IPS-18c (cell line): ENCODE measurements around the gene RCVRN.

Experiments used
- H3K4me3 ChIP-seq: 2 replicates; pipeline ENCODE4 v1.7.0; 2013; ENCODE audit warnings: low read depth, mild to moderate bottlenecking, low read length, moderate library complexity; ENCODE audit not compliant: insufficient read depth
- H3K9me3 ChIP-seq: one replicate; pipeline ENCODE4 v1.6.1; 2013; ENCODE audit warnings: mild to moderate bottlenecking, low read length, moderate library complexity; ENCODE audit not compliant: control insufficient read depth, insufficient read depth

The RCVRN gene

DNA sequence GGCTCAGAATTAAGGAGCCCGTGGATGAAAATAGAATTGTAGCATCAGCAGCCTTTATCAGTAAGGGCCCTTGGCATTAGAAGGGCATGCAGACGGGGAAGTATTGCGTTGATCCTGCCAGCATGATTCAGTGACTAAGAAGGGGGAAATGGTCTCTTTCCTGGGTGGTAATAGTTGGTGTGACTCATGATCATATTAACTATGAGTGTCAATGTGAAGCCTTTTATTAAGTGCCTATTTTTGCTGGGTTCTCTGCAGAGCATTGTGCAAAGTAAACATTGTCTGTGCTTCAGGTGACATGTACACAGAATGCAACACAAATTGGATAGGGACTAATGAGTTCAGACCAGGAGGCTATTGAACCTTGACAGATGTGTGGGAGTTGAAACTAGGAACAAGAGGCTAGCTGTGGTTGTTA is 24.5 kb downstream of the RCVRN start:
- Histone ChIP-seq H3K9me3 (peaks cover 2% of the 10 kb centered on the region), H3K4me3 (no peak overlapping the region)

DNA sequence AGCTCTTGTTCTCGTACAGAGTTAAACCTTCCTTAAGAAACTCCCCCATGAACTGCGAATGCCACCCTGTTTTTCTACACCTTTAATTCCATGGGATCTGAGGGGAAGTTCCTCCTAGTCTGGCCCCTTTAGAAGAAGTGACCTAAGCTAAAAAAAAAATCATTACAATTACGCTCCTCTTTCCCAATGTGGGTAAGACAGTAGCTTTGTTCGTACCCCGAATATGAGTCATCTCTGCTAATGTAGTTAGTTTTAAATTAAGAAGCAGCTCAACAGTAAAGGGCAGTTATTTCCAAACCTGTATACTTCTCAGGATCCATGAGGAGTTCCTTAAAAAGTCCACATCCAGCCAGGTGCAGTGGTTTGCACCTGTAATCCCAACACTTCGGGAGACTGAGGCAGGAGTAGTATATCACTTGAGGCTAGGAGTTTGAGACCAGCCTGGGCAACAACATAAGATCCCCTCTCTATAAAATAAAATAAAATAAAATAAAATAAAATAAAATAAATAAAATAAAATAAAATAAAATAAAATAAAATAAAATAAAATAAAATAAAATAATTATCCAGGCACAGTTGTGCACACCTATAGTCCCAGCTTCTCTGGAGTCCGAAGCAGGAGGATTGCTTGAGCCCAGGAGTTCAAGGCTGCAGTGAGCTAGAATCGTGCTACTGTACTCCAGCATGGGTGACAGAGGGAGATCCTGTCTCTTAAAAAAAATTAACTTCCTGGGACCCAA is 26.1 kb downstream of the RCVRN start:
- H3K4me3 ChIP-seq, result no peak overlapping the region

DNA sequence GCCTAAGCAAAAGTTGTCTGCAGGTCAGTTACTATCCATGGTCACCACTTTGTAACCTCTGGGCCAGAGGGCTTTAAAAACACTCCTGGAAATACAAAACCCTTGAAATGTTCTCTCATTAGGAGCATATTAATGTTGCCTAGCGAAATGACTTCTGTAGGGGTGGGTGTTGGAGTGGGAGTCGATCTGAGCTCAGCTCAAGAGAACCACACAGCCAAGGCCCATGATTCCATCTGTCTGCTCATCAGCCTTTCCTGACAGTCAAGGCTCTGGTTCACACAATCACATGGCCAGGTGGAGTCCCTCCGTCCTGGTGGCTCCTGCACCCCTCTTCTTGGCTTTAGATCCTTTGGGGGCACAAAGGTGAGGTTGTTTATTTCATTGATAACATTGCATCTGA is 26.7 kb downstream of the RCVRN start:
- Histone ChIP-seq H3K9me3 (no peaks in the 10 kb centered on the region), H3K4me3 (no peak overlapping the region)

More for the DNA sequence above, 26.1 kb downstream of the RCVRN start:
- H3K9me3 ChIP-seq, result no peaks in the 10 kb centered on the region

DNA sequence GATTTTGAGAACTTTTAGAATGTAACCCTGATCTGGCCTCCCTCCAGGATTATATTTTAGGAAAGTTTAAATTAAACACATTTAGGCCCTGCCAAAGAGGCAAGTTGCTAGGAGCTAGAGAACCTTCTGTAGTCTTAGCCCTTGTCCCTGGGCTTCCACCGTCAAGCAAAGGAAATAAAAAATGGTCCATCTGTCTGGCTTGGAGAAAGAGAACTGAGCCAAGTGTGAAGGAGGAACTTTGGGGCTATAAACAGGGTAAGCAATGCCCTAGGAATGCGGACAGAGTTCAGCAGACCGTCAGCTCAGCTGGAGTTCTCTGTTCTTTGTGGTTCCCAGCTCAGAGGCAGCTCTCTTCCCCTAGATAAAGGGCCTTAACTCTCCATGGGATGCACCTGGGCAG is 29.6 kb downstream of the RCVRN start:
- Histone ChIP-seq H3K9me3 (no peaks in the 10 kb centered on the region), H3K4me3 (no peak overlapping the region)

DNA sequence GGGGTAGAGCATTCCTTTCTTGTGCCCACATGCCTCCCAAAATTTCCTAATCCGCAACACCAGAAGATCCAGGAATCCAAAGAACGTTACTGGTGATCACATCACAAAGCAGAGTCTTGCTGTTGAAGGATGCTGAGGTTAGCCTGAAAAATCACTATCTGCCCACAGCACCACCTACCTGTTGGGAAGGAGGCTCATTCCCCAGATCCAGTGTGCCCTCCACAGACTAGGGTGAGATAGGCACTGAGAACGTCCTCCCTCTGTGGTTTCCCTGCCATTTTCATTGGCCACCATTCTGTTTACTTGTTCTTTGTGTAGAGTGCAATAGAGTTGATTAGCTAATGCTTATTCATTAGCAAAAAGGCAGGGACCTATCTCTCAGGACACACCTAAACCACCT is 30.3 kb downstream of the RCVRN start:
- no peaks in the 10 kb centered on the region for H3K9me3 ChIP-seq
- H3K4me3 ChIP-seq, result no peak overlapping the region

DNA sequence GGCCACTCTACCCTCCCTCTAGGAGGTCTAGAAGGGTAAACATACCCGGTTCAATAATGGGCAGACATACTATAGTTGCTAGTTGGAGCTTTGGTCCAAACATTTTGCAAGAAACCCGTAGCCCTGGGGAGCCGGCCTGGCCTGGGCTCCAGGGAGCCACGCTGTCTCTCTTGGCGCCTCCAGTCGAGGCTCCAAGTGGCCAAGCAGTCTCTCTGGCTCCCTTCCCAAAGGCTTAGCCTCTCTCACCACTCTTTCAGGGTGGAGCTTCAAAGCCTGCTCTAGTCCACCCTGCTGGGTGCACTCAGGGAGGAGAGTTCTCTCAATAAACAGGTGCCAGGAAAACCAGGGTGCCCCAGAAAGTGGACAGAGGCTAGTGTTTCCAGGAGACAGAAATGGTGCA is 32.2 kb downstream of the RCVRN start:
- H3K9me3 ChIP-seq, result no peaks in the 10 kb centered on the region
- no peak overlapping the region for H3K4me3 ChIP-seq

DNA sequence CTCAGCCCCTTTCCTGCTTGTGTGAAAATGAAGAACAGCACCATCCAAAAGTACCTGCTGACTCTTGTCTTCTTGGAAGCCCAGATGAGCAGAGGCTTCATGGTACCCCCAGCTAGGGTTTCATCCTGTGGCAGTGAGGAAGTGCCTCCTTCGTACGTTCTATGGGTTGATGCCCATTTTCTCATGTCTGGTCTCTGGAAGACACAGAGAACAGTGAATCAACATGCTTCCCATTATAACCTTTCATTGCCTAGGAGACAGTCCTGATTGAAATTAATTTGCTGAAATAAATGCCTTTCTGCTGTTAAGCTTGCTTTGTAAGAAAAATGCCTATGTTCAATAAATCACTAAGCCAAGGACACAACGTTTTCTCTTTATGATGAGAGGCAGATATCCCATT is 36.5 kb downstream of the RCVRN start:
- H3K4me3 ChIP-seq, result no peak overlapping the region
- no peaks in the 10 kb centered on the region for H3K9me3 ChIP-seq

DNA sequence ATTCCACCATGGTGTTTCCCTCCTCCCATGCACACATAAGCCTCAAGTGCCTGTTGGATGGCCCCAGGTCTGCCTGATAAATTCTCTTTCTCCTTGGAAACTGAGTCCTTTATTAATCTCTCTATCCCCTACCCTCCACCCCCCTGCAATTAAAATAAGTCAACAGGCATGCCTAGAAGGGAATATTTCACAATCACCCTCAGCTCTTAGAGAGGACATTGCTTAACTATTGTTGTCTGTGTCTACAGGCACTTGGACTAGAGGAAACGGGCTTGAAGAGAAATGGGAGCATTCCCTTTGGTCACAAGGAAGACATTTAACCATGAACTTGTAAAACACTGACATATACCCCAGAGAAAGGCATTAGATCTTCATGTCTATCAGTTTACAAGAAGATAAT is 39.5 kb downstream of the RCVRN start:
- H3K9me3 ChIP-seq, result no peaks in the 10 kb centered on the region
- H3K4me3 ChIP-seq, result no peak overlapping the region

DNA sequence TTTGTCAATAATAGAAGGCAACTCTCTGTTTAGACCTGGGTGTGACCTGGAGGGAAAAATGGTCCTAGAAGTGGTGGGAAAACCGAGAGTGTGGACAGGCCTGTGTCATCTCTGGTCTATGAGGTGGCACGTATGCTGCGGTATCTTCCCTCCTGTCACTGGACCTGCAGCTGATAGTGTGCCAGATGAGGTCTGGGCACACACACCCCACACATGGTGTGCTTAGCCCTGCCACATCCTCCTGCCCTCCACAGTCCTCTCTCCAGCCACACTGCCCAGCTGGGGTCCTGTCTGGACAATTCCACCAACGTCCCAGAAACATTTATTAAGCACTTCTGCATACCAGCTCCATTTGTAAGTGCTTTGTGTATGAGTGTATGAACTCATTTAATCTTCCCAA is 42.1 kb downstream of the RCVRN start:
- H3K4me3 ChIP-seq, result no peak overlapping the region
- no peaks in the 10 kb centered on the region for H3K9me3 ChIP-seq

DNA sequence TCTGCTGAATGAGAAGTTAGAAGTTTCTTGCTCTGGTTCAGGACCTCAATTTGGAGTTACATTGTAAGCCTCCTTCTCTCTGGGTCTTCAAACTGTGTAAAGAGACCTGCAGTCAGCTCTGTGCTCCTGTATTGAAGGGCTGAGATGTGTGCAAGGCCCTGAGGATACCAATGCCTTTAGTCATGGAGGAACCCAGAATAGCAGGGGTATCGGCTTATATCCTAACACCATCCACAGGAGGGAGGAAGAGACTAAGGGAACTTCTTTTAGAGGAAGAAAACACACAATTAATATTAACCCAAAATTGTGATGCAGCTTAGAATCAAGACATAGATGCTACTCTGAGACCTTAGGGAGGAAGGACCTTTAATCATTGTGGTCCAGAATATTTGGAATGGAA is 42.9 kb downstream of the RCVRN start:
- H3K4me3 ChIP-seq, result no peak overlapping the region

DNA sequence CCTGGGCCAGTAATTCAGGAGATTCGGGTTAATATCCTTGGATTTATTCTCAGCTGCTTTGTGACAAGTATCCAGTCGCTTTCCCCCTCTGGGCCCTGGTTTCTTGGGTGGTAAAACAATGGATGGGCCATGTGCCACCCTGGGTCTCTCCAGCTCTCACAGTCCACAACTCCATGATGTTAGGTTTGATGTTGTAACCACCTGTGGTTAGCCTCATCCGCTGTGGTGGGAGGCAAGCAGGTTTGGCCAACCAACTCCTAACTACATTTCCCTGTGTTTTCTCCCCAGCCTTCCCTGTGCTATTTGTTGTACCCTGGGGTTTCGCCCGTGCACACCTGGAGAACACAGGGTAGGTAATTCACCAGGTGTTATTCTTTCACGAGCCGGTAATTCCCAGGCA is 44.2 kb downstream of the RCVRN start:
- H3K4me3 ChIP-seq, result no peak overlapping the region
- H3K9me3 ChIP-seq, result no peaks in the 10 kb centered on the region

More for the DNA sequence above, 42.9 kb downstream of the RCVRN start:
- H3K9me3 ChIP-seq, result no peaks in the 10 kb centered on the region

DNA sequence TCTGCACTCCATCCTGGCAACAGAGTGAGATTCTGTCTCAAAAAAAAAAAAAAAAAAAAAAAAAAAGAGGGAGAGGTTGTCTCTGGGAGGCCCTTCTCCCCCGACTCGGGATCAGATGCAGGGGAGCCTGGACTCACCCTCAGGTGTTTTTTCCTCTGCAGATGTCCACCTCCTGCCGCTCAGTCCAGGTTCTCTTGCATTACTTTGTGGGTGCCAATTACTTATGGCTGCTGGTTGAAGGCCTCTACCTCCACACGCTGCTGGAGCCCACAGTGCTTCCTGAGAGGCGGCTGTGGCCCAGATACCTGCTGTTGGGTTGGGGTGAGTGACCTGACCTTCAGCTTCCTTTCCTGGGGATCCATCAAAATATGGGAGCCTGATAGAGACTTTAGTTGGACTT is 45.3 kb downstream of the RCVRN start:
- H3K9me3 ChIP-seq, result no peaks in the 10 kb centered on the region
- no peak overlapping the region for H3K4me3 ChIP-seq

DNA sequence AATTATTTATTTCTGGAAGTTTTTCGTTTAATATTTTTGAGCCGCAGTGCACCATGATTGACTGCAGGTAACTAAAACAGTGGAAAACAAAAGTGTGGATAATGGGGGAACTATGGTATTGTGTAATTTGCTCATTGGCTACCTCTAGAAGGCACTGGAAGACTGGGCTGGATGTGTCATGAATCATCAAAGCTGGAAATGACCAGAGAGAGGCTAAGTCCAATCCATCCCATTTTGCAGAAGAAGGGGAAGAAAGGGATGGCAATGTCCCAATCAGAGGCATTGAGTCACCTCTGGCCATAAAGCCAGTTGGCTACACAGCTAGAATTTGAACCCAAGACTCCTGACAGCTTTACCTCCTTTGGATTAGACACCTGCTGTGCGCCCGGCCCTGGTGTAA is 50.0 kb downstream of the RCVRN start:
- H3K9me3 ChIP-seq, result peaks cover 2% of the 10 kb centered on the region
- H3K4me3 ChIP-seq, result no peak overlapping the region

DNA sequence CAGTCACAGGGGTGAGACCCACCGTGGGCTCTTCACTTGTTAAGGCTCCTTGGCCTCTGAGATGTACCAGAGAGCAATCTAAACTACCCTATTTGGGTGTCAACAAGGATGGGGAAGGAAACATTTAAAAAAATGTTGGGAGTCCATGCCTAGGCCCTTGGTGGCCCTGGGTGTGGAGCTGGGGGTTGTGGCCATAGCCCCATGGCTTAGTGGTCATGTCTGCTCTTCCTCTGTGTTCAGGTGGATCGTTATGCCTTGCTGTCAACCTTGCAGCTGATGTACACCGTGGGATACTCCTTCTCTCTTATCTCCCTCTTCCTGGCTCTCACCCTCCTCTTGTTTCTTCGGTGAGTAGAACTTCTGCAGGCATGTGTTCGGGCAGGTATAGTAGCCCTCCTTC is 50.8 kb downstream of the RCVRN start:
- Histone ChIP-seq H3K4me3 (no peak overlapping the region), H3K9me3 (peaks cover 2% of the 10 kb centered on the region)

DNA sequence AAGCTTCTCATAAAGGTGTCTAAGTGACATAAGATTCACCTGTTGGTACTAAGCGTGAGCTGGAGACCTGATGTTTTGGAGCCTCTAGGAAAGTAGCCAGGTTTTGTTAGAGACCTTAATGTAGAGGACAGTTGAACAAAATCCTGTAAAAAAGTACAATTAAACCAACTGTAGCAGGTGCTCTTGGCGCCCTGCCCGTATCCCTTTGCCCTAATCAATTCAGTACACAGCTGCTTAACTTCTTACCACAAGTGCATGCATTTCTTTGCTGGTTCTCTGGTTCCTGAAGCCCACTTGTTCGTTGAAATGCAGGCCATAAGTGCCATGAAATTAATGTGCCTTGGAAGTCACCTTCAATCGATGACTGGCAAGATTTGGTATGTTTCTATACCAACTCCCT is 54.9 kb downstream of the RCVRN start:
- Histone ChIP-seq H3K9me3 (peaks cover 5% of the 10 kb centered on the region), H3K4me3 (no peak overlapping the region)
